SU-DHL-6 (cell line): ENCODE measurements around the gene SV2A.
"Not testable (repeated sequence)": the region's sequence is repeated elsewhere in the genome, so short reads cannot be mapped to it uniquely, and the experiment has no call there.

Experiments
- H2AFZ ChIP-seq: fragments of 200-600 bp; sonication (generic); 2 replicates; pipeline ENCODE4 v1.6.1; 2014; ENCODE audit warnings: low read depth, mild to moderate bottlenecking, moderate library complexity, mixed read lengths, antibody characterized with exemption, low read length; ENCODE audit not compliant: severe bottlenecking
- H3F3A ChIP-seq: fragments of 200-600 bp; shearing (Covaris generic); 2 replicates; pipeline ENCODE4 v1.6.0; 2016; ENCODE audit warnings: antibody characterized with exemption, mild to moderate bottlenecking; ENCODE audit not compliant: insufficient read depth
- H3K27ac ChIP-seq: fragments of 200-600 bp; sonication (generic); 2 replicates; pipeline ENCODE4 v1.5.1; 2016; ENCODE audit warnings: low read depth, mild to moderate bottlenecking, low read length, moderate library complexity, mixed read lengths
- H3K27me3 ChIP-seq: fragments of 200-600 bp; sonication (generic), shearing (Covaris generic); 2 replicates; pipeline ENCODE4 v1.6.0; 2014; ENCODE audit warnings: mild to moderate bottlenecking, low read length
- H3K36me3 ChIP-seq: fragments of 200-600 bp; sonication (generic); 2 replicates; pipeline ENCODE4 v1.6.1; 2014; ENCODE audit warnings: mild to moderate bottlenecking, low read length, mixed read lengths
- H3K4me2 ChIP-seq: fragments of 300-600, 200-600 bp; shearing (Covaris generic), sonication (generic); 2 replicates; pipeline ENCODE4 v1.6.0; 2014; ENCODE audit warnings: low read length, low read depth, mild to moderate bottlenecking; ENCODE audit not compliant: poor library complexity, severe bottlenecking
- H3K4me3 ChIP-seq: fragments of 200-600 bp; sonication (generic); 2 replicates; pipeline ENCODE4 v1.5.1; 2014; ENCODE audit warnings: antibody characterized with exemption, low read length, mild to moderate bottlenecking, mixed read lengths; ENCODE audit not compliant: insufficient read depth, poor library complexity, severe bottlenecking
- H3K79me2 ChIP-seq: fragments of 200-600 bp; sonication (generic); 2 replicates; pipeline ENCODE4 v1.6.1; 2014; ENCODE audit warnings: mild to moderate bottlenecking, low read length, moderate library complexity; ENCODE audit not compliant: insufficient read depth
- H3K9ac ChIP-seq: fragments of 200-600 bp; sonication (generic); 2 replicates; pipeline ENCODE4 v1.7.0; 2014; ENCODE audit warnings: mild to moderate bottlenecking, low read length
- H3K9me2 ChIP-seq: fragments of 200-600 bp; sonication (generic); replicated peaks from 2 replicates; pipeline ENCODE4 v1.6.1; 2014; ENCODE audit warnings: low read length; ENCODE audit not compliant: insufficient read depth
- H3K9me3 ChIP-seq: fragments of 200-600 bp; sonication (generic); 2 replicates; pipeline ENCODE4 v1.6.1; 2014; ENCODE audit warnings: low read length, mixed read lengths; ENCODE audit not compliant: insufficient read depth
- H4K20me1 ChIP-seq: fragments of 200-600 bp; sonication (generic); 2 replicates; pipeline ENCODE4 v1.6.1; 2014; ENCODE audit warnings: low read depth, mild to moderate bottlenecking, antibody characterized with exemption, low read length, moderate library complexity, mixed read lengths
- EZH2phosphoT487 ChIP-seq: fragments of 200-600 bp; sonication (generic), shearing (Covaris generic); conservative IDR thresholded peaks from 2 replicates; pipeline ENCODE4 v1.6.1; 2018; ENCODE audit warnings: mild to moderate bottlenecking, antibody characterized with exemption, low read length, moderate library complexity, mixed read lengths
- TF ChIP-seq, protein P1 (sequence below): fragments of 200-600 bp; sonication (generic); IDR thresholded peaks from one replicate; pipeline ENCODE4 v1.5.1; 2017; ENCODE audit warnings: antibody characterized with exemption, mild to moderate bottlenecking, low read length, moderate library complexity; ENCODE audit not compliant: insufficient read depth, poor library complexity, severe bottlenecking

Gene SV2A

DNA sequence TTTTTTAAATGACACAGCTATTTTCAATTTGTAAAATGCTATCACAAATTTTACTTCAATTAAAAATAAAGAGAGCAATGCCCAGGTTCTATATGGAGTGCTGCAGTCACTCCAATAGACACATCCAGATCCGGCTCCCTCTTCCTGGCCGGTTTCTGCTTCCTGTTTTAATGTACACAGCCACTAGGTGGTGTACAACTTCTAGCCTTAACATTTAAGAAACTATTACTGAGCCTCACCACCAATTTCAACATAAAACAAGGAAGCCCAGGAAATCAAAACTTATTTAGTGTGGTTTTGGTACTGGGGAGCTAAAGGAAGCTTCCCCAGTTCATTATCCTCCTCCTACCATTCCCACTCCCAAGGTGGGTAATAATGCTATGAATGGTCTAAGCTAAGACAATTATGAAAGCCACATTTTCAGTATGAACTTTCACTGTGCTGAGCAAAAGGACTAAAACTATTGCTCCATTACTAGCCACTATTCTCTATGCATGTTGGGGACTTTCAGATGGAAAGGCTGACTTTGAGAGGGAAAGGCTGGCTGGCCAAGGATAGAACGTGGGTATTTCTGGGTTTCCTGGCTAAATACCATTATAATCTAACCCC is 44.5 kb upstream of the SV2A start:
- no peaks in the 10 kb centered on the region for H4K20me1 ChIP-seq
- H3K27me3 ChIP-seq: no peaks in the 10 kb centered on the region
- H3K4me2 ChIP-seq: no peak overlapping the region
- H3K9me2 ChIP-seq: no peaks in the 10 kb centered on the region
- H3K27ac ChIP-seq: no peak overlapping the region
- no peaks in the 10 kb centered on the region for H3K9me3 ChIP-seq
- H3K9ac ChIP-seq: no peak overlapping the region
- H3K36me3 ChIP-seq: no peaks in the 10 kb centered on the region
- H3K4me3 ChIP-seq: no peak overlapping the region
- H3K79me2 ChIP-seq: no peaks in the 10 kb centered on the region
- no peaks in the 10 kb centered on the region for H3F3A ChIP-seq
- TF ChIP-seq, protein P1, sequence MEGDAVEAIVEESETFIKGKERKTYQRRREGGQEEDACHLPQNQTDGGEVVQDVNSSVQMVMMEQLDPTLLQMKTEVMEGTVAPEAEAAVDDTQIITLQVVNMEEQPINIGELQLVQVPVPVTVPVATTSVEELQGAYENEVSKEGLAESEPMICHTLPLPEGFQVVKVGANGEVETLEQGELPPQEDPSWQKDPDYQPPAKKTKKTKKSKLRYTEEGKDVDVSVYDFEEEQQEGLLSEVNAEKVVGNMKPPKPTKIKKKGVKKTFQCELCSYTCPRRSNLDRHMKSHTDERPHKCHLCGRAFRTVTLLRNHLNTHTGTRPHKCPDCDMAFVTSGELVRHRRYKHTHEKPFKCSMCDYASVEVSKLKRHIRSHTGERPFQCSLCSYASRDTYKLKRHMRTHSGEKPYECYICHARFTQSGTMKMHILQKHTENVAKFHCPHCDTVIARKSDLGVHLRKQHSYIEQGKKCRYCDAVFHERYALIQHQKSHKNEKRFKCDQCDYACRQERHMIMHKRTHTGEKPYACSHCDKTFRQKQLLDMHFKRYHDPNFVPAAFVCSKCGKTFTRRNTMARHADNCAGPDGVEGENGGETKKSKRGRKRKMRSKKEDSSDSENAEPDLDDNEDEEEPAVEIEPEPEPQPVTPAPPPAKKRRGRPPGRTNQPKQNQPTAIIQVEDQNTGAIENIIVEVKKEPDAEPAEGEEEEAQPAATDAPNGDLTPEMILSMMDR: peak; percentile 59
- TF ChIP-seq EZH2phosphoT487: no peak
- no peak overlapping the region for H2AFZ ChIP-seq

GRCh38 chr1:149957548-149957947 is 39.9 kb upstream of the SV2A start:
- not testable (repeated sequence) for H3K4me3 ChIP-seq, H3K79me2 ChIP-seq, H3K27me3 ChIP-seq, H3K36me3 ChIP-seq, H3K4me2 ChIP-seq, H2AFZ ChIP-seq, H3K27ac ChIP-seq, H3K9me2 ChIP-seq, H3K9ac ChIP-seq, H3K9me3 ChIP-seq, H4K20me1 ChIP-seq, H3F3A ChIP-seq

DNA sequence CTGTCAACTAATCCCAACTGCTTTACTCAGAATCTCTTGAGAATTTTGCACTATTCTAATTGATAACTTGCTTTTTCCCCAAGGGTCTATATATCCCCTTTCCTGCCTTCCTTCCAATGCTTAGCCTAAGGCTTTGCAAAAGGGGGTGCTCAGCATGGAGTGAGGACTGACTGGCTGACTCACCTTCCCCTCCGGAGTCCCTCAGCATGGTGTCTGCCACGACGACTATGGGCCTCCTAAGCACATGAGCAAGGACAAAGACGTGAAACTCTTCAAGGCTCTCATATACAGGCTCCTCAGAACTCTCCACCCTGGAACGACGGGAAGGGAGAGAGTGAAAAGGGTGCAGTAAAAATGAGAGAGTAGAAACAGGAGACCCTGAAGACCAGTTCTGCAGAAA is 32.3 kb upstream of the SV2A start:
- H3K27me3 ChIP-seq: no peaks in the 10 kb centered on the region
- H3K9ac ChIP-seq: no peak overlapping the region
- no peaks in the 10 kb centered on the region for H3F3A ChIP-seq
- H3K4me3 ChIP-seq: no peak overlapping the region
- no peaks in the 10 kb centered on the region for H3K9me3 ChIP-seq
- H3K36me3 ChIP-seq: no peaks in the 10 kb centered on the region
- H3K79me2 ChIP-seq: no peaks in the 10 kb centered on the region
- H4K20me1 ChIP-seq: no peaks in the 10 kb centered on the region
- H3K27ac ChIP-seq: no peak overlapping the region
- no peak overlapping the region for H2AFZ ChIP-seq
- TF ChIP-seq, protein P1: no peak
- no peak for TF ChIP-seq EZH2phosphoT487
- H3K9me2 ChIP-seq: no peaks in the 10 kb centered on the region
- H3K4me2 ChIP-seq: no peak overlapping the region

DNA sequence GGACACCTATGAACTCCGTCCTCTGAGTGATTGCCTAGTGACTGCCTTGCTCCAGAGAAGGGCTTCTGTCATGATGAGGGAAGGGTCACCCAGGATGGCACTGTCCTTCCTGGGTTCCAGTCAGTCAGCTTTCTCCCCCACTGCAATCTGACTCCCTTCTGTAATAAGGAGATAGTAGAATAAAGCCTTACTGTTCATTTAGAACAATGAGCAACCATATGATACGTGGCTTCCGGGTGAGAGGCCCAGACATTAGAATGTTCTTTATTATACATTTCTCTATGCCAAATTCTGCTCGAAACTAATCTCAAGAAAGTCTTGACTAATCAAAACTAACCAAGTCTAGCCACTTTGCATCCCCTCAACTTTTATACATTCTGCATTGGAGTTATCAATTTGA is 27.6 kb upstream of the SV2A start:
- Histone ChIP-seq H3K4me3 (no peak overlapping the region), H3F3A (no peaks in the 10 kb centered on the region), H3K9ac (no peak overlapping the region), H4K20me1 (no peaks in the 10 kb centered on the region), H3K9me2 (no peaks in the 10 kb centered on the region), H3K4me2 (no peak overlapping the region), H3K27me3 (no peaks in the 10 kb centered on the region), H3K79me2 (no peaks in the 10 kb centered on the region), H3K36me3 (no peaks in the 10 kb centered on the region), H3K9me3 (no peaks in the 10 kb centered on the region), H3K27ac (no peak overlapping the region), H2AFZ (no peak overlapping the region)
- TF ChIP-seq, protein P1: no peak
- TF ChIP-seq EZH2phosphoT487: no peak
